HG03575 (cell line): ENCODE results near the gene IST1.

Experiments used
- ATAC-seq: cut with Tn5 transposase; IDR thresholded peaks from one replicate; pipeline ENCODE4 v1.9.1; 2021; ENCODE audit not compliant: unreplicated experiment, insufficient number of reproducible peaks, low FRiP score; ENCODE audit errors: extremely low read depth

The IST1 gene

DNA sequence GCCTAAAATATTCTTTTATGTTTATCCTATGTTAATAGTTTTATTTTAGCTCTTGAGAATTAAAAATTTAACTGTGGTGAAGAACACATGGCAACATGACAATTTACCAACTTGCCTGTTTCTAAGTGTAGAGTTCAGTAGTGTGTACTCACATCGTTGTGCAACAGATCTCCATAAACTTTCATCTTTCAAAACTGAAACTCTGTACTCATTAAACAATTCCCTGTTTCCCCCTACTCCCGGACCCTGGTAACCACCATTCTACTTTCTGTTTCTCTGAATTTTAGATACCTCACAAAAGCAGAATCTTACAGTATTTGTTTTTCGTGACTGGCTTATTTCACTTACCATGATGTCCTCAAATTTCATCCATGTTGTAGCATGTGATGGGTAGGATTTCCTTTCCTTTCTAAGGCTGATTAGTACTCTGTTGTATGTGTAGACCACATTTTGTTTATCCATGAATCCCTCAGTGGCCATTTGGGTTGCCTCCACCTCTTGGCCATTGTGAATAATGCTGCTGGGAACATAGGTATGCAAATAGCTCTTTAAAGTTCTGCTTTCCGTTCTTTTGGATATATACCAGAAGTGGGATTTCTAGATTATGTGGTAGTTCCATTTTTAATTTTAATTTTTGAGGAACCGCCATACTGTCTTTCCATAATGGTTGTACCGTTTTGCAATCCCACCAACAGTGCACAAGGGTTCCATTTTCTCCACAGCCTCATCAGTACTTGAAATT lies 17.4 kb downstream of the IST1 start:
- no peak for ATAC-seq

DNA sequence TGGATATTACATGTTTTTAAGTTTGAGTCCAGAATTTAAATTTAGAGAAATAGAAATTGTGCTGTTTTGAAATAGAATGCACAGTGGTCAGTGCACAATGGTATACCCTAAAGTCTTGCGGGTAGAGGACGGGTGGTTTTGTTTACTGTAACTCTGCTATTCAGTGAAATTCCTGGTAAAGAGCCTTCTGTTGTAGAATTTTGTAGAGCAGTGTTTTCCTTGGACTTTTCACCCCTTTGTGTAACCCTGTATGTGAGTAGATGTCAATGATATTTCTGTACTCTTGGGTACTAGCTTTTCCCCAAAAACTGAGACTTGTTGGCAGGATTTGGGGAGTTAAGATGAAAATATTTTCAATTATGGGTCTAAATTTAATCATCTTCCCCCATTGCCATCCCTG lies 19.5 kb downstream of the IST1 start:
- no peak for ATAC-seq

DNA sequence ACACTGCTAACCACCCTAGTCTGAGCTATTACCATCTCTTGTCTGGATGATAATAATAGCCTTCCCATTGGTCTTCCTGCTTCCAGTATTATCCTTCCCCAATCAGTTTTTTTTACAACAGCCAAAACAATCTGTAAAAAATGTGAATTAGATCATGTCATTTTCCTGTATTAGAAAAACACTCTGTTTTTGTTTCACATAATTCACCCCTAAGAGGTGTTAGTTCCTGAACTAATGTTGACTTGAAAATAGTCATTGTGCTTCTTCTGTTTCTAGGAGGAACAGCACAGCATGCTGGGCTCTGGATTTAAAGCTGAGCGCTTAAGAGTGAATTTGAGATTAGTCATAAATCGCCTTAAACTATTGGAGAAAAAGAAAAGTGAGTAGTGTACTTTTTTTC lies 20.0 kb downstream of the IST1 start:
- ATAC-seq: no peak

DNA sequence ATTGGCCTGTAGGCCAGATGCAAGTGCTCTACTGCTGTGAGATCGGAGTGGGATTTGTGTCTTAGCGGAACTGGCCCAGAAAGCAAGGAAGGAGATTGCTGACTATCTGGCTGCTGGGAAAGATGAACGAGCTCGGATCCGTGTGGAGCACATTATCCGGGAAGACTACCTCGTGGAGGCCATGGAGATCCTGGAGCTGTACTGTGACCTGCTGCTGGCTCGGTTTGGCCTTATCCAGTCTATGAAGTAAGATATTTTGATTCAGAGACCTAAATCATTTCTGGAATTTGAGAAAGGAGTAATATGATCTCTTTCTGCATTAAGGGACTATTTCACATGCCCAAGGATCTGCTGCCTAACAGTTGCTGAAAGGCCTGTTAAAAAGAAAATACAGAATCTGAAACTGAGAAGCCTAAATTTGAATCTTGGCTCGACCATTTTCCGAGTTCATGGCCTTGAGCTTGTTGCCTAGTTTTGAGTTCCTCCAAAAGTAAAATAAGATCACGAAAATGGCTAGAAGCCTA lies 21.1 kb downstream of the IST1 start:
- ATAC-seq: no peak

DNA sequence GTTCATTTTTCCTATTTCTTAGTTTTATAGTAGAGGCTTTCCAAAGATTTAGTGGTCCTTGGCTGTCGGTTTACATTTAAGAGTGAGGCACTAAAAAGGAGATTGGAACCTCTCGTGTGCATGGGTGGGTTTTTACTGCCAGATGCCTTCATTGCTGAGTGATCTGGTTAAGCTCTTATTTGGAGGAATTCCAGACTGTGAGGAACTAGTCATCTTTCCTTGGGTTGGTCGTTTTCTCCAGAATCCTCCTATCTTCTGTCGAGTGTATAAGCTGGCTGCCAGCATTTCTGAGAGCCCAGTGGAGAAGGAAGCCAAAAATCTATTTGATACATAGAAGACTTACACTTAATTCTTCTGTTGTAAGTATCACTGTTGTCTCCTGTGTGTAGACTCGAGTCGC lies 22.6 kb downstream of the IST1 start:
- no peak for ATAC-seq

DNA sequence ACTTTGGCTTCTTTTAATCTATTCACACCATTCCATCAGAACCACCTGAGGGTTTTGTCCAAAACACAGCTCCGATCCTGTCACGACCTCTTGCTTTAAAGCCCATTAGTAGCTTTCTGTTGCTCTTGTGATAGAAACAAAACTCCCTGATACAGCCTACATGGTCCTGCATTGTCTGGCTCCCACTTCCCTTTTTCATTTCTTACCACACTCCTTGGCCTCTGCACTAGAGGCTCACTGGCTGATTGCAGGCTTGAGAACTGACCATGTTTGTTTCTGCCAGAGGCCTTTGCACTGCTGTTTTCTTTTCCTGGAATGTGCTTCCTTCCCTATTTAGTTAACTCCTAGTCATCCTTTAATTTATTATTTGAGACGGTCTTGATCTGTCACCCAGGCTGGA lies 23.7 kb downstream of the IST1 start:
- ATAC-seq: no peak

DNA sequence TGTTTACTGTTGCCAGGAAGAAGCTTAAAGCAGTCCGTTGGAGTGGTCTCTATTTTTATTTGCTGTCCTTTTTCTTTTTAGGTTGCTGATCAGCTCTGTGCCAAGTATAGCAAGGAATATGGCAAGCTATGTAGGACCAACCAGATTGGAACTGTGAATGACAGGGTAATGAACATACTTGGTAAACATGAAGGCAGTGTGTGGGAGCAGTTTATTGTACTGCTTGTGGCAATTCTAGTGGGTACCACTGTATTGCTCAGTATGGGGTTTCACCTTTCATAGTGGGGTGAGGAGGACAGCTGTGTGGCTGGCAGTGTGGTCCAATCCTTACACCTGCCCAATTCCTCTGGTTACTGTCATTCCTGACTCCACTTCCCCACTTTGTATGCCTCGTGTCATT lies 25.3 kb downstream of the IST1 start:
- no peak for ATAC-seq

DNA sequence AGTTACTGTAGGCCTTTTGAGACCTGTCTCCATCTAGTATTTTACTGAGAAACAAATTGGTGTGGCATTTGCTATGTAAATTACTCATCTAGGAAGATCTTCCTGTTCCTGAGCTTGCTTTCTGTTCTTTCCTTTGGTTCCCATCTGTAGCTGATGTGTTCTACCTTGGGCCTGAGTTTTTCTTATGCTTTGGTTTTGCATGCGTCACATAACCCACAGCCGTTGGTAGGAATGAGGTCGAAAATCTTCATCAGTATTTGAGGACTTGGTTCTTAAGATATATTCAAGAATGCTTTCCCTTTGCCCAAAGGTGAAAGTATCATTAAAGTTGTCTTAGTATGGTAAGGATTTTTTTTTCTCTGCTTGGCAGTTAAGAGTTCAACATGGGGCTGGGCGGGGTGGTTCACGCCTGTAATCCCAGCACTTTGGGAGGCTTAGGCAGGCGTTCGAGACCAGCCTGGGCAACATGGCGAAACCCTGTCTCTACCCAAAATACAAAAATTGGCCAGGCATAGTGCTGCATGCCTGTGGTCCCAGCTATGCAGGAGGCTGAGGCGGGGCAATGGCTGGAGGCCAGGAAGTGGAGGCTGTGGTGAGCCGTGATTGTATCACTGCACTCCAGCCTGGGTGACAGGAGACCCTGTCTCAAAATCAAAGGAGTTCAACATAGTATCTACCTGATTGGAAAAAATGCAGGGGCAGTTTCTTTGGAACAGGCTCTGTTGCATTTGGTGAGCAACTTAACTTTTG lies 28.8 kb downstream of the IST1 start:
- no peak for ATAC-seq

DNA sequence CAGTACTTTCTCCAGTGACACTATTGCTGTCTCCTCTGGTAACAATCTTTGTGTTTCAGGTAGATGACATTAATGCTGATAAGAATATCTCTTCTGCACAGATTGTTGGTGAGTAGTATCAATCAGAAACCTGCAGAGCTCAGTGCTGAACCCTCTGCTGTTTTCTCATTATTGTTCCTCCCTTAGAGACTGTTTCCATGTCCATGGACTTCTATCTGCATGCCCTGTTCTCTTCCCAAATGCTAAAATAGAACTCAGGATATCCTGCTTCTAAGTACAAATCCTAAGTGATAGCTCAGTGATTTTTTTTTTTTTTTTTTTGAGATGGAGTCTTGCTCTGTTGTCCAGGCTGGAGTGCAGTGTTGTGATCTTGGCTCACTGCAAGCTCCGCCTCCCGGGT lies 29.4 kb downstream of the IST1 start:
- no peak for ATAC-seq

DNA sequence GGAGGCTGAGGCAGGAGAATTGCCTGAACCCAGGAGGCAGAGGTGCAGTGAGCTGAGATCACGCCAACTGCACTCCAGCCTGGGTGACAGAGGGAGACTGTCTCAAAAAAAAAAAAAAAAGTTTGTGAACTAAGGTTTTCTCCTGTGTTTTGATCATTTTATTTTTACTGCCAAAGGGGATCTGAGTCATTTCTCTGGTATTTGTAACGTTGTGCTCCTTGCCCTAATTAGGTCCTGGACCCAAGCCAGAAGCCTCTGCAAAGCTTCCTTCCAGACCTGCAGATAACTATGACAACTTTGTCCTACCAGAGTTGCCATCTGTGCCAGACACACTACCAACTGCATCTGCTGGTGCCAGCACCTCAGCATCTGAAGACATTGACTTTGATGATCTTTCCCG lies 32.1 kb downstream of the IST1 start:
- no peak for ATAC-seq

DNA sequence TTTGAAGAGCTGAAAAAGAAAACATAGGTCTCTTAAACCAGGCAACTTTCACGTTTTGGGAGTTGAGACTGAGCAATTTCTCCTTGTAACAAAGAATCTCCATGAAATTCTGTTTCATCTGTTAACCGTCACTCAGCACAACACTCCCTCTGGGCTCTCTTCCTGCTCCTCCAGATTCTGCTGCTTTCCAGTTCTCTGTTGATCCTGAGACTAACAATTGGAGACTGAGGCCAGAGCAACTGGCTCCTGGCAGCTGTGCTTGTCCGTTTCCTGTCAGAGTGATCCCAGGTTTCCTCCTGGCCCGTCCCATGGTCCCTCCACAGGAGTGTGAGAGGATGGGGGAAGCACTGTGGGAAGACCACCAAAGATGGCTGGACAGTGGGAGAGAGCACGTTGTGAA lies 32.5 kb downstream of the IST1 start:
- ATAC-seq: no peak

DNA sequence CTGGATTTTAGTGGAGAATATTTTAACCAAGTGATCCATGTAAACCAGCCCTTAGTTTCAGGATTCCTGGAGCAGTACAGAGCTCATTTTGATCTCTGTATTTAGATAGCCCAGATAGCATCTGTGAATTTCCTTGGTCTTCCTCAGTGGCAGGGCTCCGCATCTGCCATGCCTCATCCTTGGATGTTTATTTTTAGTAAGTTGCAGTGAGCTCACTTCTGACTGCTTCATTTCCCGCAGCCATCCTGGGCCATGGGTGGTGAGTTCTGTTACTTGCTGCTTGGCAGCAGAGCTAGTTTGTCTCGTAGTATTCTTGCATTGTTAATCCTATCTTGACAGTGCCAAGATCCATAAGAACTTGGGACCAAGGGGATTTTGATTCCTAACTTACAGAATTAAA lies 33.7 kb downstream of the IST1 start:
- ATAC-seq: no peak

DNA sequence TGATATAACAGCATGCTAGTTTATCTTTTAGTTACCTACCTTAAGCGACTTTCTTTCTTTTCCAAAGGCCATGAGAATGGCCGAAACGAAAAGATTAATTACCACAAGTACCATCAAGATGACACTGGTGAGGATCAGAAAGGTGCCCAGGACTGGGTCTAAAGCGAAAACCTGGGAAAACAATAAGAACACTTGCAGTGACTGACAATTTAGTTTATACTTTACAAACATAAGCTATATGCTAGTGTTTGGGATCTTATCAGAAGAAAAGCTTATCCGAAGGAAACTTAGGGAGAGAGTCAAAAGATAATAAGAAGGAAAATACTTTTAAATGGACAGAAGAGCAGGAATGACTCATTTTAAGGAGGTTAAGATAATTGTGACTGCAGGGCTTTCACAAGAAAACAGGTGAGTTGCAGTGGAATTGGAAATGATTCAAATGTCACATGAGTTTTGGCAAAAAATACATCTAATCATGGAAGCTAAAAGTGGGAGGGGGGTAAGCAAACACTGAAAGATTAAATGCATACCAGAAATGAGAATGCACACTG lies 34.8 kb downstream of the IST1 start:
- ATAC-seq: no peak

DNA sequence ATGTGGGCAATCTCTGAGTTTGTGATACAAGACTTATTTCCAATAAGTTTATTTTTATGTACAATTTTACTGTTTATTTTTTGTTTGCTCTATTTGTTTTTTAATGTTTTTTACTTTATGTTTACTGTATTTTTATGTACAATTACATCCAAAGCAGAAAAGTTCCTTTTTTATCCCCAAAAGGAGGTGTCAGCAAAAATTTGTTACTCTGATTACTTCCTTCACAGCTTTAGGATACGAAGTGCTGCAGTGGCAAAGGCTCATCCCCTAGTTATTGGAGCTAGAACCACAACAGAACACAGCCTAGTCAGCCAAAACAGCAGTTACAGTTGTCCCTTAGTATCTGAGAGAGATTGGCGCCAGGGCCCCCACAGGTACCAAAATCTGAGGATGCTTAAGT lies 35.7 kb downstream of the IST1 start:
- ATAC-seq: no peak

DNA sequence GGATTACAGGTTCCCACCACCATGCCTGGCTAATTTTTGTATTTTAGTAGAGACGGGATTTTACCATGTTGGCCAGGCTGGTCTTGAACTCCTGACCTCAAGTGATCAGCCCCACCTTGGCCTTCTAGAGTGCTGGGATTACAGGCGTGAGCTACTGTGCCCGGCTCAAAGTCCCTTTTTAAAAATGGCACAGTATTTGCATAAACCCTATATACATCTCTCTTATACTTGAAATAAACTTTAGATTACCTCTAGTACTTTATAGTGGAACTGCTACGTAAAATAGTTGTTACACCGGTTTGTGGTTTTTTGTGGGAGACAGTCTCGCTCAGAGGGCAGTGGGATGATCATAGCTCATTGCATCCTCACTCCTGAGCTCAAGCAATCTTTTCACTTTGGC lies 36.3 kb downstream of the IST1 start:
- no peak for ATAC-seq

DNA sequence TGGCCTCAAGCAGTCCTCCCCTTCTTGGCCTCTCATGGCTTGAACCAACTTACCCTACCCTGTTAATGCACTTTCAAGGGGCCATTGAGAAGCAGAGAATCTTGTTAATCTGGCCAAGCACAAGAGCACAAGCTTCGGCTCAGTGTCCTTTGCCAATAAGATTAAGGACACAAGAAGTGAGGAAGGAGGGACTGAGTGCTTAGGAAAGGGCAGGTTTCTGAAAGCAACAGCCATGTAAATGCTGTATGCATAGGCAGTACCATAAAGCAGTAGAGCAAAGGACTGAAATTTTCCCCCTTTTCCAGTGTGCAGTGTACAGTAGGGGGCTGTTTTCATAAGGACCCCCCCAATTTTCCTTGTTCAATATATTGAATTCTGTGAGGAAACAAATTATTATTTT lies 37.7 kb downstream of the IST1 start:
- ATAC-seq: no peak

DNA sequence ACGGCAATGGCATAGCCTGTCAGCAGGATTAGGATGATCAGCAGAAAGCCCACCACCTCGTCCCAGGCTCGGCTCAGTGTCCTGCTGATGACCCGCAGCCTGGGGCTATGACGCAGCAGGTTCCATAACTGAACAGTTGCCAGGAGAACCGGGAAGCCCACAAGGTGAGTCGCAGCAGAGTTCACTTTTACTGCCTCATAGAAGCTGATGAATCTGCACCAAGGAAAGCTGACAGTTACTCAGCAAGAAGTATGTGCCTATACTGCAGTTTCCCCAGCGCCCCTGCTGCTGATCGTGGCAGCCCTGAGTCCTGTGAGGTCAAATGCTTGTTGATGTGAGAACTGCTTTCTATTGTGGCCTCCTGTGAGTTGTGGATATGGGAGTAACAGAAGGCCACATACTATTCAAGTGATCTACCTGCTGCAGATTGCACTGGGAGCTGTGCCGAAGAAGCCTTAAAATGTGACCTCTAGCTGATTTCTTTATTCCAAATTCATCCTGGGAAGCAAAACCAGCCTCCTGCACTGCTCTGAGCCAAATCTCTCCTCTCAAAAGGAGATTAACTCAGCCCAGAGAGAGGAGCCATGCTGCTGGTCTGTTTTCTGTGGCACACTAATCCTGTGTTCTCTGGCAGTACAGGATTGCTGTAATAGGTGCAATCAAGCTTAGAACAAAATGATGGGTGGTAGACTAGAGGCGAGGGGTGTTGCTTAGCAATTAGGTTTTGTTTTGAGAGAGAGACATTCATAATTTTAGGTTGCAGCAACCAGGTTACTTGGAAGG lies 38.8 kb downstream of the IST1 start:
- no peak for ATAC-seq

DNA sequence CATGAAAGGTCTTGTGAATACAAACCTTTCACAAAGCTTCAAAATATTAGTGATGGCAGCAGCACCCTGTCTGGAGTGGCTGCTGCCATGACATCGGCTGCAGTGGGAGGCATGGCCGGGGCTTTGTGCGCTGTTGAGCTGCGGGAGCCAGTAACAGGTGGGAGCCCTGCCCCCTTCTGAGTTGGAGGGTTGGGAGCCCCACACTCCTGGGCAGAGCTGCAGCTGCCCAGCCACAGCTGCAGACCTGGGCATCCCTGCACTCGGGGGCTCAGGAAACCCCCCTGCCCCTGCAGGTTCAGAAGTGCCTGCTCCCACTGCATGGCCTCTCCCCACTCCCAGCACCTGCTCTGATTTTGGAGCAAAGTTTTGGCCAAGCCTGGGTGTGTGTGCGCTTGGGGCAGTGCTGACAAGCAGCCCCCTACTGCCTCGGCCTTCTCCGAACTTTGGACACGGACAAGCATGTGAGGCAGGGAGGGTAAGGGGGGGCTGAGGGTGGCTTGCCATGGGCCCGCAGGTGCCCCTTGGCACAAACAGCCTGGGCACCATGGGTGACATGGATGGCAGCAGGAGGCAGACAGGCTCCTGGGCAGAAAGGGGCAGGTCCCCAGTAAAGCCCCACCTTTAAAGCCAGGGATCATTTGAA lies 42.7 kb downstream of the IST1 start:
- no peak for ATAC-seq

DNA sequence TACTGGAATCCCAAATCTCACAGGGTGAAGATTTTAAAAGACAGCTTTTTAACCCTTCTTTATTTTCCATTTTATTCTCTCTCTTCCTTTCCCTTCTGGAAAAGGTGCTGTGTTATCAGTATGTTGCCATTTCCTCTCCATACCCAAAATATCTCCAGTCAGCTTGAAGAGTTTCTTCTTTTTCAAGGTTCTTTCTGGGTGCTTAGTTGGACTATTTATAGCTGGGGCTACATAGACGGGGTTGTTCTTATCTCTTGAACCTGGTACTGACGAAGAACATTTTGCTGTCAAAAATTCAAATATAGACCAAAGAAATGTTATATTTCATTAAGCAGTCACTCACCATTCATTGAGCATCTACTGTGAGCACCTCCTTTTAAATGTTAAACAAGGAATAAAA lies 48.6 kb downstream of the IST1 start:
- no peak for ATAC-seq
